Activated T-helper 2 cell treated with anti-CD3 and anti-CD28 coated beads, Interferon-gamma antibody, Interleukin-2, Interleukin-4, amounts not matched to agents 10 μg/mL and 5 μg/mL and 100 μg/mL, durations not matched to agents 14 hours and 24 hours and 36 hours (primary cell): ENCODE data around the gene LRRC47. TPM values are rescaled to one million over a fixed set of nuclear protein-coding genes. Genes with fewer than 3 reads are reported as not detected.

Source experiments
- DNase-seq: peaks from one replicate; pipeline ENCODE4 v3.0.0; 2021; ENCODE audit warnings: low spot score
- H3K27ac Mint-ChIP-seq: one replicate; pipeline ENCODE4 v1.8.0; 2021; ENCODE audit warnings: mixed read lengths
- H3K27me3 Mint-ChIP-seq: one replicate; pipeline ENCODE4 v1.8.0; 2021; ENCODE audit warnings: low read depth, mixed read lengths
- H3K36me3 Mint-ChIP-seq: one replicate; pipeline ENCODE4 v1.8.0; 2021; ENCODE audit warnings: low read depth, mixed read lengths
- H3K4me1 Mint-ChIP-seq: one replicate; pipeline ENCODE4 v1.8.0; 2021; ENCODE audit warnings: low read depth, mixed read lengths
- H3K4me3 Mint-ChIP-seq: one replicate; pipeline ENCODE4 v1.8.0; 2021; ENCODE audit warnings: low read depth, mild to moderate bottlenecking, moderate library complexity, mixed read lengths
- H3K9me3 Mint-ChIP-seq: one replicate; pipeline ENCODE4 v1.8.0; 2021; ENCODE audit warnings: mixed read lengths
- intact Hi-C: fragments of 100-400 bp; cut with micrococcal nuclease; formaldehyde crosslinking; loops from one replicate; pipeline ENCODE4 v1.15.1; 2023
- total RNA-seq: library from RNA; stranded (reverse); gene quantifications from 2 replicates; pipeline ENCODE4 v1.2.3, GENCODE V29; 2022

LRRC47 gene
- 40.4 and 41.3 TPM in 2 replicates for total RNA-seq

DNA sequence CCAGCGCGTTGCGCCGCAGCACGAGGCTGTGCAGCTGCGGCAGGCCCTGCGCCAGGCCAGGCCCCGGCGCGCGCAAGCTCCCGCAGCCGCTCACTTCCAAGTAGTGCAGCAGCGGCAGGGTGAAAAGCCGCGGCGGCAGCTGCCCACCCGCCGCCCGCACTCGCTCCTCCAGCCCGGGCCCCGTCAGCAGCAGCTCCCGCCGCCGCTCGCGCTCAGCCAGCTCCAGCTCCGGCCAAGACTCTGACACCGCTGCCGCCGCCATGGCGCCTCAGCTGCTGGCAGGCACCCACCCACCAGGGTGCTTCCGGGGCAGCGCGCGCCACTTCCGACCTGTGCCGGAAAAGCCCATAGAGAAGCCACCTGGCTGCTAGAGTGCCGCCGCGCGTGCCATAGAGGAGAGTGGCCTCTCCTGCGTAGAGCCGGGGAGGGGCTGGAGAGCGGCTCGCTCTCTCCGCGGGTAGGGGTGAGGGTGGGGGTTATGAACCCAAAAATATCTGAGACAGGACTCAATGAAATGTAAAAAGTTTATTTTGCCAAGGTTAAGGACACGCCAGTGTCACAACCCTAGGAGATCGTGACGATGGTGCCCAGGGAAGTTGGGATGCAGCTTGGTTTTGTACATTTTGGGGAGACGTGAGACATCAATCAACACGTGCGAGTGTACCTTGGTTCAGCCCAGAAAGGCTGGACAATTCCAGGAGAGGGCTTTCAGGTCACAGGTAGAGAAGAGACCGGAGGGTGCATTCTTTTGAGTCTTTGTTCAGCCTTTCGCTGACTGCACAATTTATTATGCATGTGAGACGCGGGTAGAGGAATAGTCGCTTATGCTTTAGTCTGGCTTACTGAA is at the start of gene LRRC47:
LRRC47 (minus strand) TSS at position 284 of the 847 bp plus-strand sequence; CDS start at position 262, 22 bp downstream.
- peak; percentile 92 for DNase-seq
- H3K27ac Mint-ChIP-seq: peak within 1 kb of the TSS; percentile 78
- peak within 1 kb of the TSS; percentile 94 for H3K4me3 Mint-ChIP-seq
- H3K27me3 Mint-ChIP-seq: no peaks in the 10 kb centered on the region
- intact Hi-C loops: loop anchor here (2.0 to 10.0 kb wide), 3 partner anchors 24 to 142 kb away; partner anchors contain the start of genes C1orf174, SMIM1, TP73 and WRAP73
- no peaks in the 10 kb centered on the region for H3K9me3 Mint-ChIP-seq
- H3K4me1 Mint-ChIP-seq: peaks cover 26% of the 10 kb centered on the region
- H3K36me3 Mint-ChIP-seq: peaks cover 9% of the 10 kb centered on the region

DNA sequence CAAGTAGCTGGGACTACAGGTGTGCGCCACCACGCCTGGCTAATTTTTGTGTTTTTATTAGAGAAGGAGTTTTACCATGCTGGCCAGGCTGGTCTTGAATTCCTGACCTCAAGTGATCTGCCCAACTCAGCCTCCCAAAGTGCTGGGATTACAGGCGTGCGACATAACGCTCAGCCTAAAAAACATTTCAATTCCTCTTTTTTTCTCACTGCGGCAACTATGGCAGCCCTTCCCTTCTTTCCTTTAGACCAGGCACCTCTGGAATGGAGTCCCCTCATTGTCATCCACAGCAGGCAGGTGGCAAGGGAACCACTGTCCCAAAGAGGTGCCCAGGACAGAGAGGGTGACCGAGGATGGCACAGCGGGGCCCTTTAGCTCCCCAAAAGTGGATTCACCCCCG is 46.6 kb upstream of the LRRC47 start:
- DNase-seq: no peak
- Mint-ChIP-seq H3K9me3 (no peaks in the 10 kb centered on the region), H3K27me3 (no peaks in the 10 kb centered on the region), H3K36me3 (peaks cover 65% of the 10 kb centered on the region), H3K4me3 (no peak overlapping the region), H3K4me1 (no peaks in the 10 kb centered on the region), H3K27ac (no peak overlapping the region)
- intact Hi-C loops: no loop called here

DNA sequence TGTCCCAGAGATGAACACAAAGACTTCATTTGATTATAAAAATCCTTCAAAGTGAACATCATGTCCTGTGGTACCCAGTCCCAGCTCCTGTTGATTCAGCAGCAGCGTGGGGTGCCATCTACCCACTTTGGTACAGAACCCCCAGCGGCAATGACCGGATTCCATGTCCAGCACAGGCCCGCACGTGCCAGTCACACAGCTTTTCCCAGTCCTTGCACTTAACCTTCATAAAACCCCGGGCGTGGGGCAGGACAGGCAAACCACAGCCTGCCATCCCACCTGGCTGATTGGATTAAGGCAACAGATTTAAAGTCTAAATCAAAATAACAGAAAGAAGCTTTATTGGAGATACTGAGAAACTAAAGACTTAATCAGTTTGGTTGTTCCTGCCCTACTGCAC is 45.2 kb upstream of the LRRC47 start:
- peaks cover 6% of the 10 kb centered on the region for H3K9me3 Mint-ChIP-seq
- H3K4me3 Mint-ChIP-seq: no peak overlapping the region
- intact Hi-C loops: no loop called here
- no peak overlapping the region for H3K27ac Mint-ChIP-seq
- no peaks in the 10 kb centered on the region for H3K4me1 Mint-ChIP-seq
- H3K36me3 Mint-ChIP-seq: peaks cover 70% of the 10 kb centered on the region
- no peak for DNase-seq
- no peaks in the 10 kb centered on the region for H3K27me3 Mint-ChIP-seq

DNA sequence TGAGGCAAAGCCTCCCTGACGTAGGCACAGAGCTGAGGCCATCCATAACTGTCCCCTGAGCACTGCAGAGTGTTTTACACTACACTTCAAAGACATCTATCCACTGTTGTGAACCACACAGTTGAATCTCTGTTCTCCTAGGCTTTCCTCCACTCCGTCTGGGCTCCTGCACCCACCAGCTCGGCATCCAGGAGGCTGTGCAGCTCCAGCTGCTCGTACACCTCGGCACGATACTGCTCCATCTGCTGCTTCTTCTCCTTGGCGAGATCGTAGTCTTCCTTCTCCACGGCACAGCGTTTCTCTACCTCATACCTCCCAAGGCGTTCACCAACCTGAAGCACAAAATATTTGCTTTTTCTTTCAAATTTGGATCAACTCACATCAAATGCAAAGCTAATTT is 42.5 kb upstream of the LRRC47 start:
- Mint-ChIP-seq H3K27me3 (no peaks in the 10 kb centered on the region), H3K9me3 (peaks cover 6% of the 10 kb centered on the region), H3K27ac (no peak overlapping the region), H3K4me3 (no peak overlapping the region), H3K4me1 (no peaks in the 10 kb centered on the region), H3K36me3 (peaks cover 71% of the 10 kb centered on the region)
- DNase-seq: no peak
- intact Hi-C loops: no loop called here

DNA sequence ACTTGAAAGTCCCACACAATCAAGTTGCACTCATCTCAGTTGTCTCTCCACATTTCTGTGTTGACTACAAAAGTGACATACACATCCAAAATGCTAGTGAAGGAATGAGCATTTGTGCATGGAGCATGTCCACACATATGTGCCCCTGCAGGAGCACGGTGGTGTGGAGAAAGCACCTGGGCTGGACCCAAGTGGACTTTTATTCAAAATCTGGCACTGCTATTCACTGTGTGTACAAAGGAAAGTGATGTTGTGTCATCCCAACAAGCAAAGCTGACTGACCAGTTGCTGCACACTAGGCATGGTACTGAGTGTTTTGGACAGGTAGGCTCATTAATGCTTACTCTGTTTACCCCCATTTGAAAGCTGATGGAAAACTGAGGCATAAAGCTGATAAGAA is 41.4 kb upstream of the LRRC47 start:
- no peak for DNase-seq
- Mint-ChIP-seq H3K4me3 (no peak overlapping the region), H3K27me3 (no peaks in the 10 kb centered on the region), H3K4me1 (no peaks in the 10 kb centered on the region), H3K27ac (no peak overlapping the region), H3K9me3 (peaks cover 6% of the 10 kb centered on the region), H3K36me3 (peaks cover 67% of the 10 kb centered on the region)
- intact Hi-C loops: no loop called here

DNA sequence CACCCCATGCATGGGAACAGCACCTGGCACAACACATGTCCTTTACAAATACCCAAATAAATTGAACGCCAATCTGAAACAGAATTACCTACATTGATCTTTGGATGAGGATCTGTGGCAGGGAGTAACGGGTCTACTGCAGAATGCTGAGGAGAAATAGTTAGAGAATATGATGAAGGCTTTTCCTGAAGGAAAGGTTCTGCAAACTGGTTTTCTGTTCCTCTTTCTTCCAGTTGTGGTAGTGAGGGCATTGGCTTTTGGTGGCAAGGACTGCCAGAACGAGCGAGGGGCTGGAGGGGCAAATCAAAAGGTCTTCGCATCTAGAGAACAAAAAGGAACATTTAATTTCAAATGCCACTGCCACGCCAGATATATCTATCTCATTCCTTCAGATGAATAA is 40.9 kb upstream of the LRRC47 start:
- Mint-ChIP-seq H3K9me3 (peaks cover 6% of the 10 kb centered on the region), H3K27ac (no peak overlapping the region), H3K4me1 (no peaks in the 10 kb centered on the region), H3K36me3 (peaks cover 65% of the 10 kb centered on the region), H3K27me3 (no peaks in the 10 kb centered on the region), H3K4me3 (no peak overlapping the region)
- intact Hi-C loops: no loop called here
- DNase-seq: no peak

DNA sequence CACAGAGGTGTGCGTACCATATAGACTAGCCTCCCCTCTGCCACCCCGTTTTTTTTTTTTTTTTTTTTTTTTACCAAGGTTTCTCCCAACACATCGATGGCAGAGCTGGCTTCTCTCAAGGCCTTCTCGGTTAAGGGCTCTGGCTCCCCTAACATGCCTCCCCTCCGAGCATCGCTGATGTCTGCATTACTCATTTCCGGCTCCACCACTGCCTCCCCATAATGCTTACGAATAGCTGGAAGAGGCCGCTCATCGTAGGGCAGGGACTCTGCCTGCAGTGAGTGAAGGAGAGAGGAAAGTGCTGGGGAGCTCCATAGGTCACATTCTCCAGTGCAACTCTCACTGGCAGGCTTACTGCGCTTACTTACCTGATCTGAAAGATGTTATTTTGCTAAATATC is 40.1 kb upstream of the LRRC47 start:
- H3K4me3 Mint-ChIP-seq: no peak overlapping the region
- H3K36me3 Mint-ChIP-seq: peaks cover 67% of the 10 kb centered on the region
- no peaks in the 10 kb centered on the region for H3K4me1 Mint-ChIP-seq
- peaks cover 6% of the 10 kb centered on the region for H3K9me3 Mint-ChIP-seq
- DNase-seq: no peak
- H3K27me3 Mint-ChIP-seq: no peaks in the 10 kb centered on the region
- intact Hi-C loops: no loop called here
- H3K27ac Mint-ChIP-seq: no peak overlapping the region

DNA sequence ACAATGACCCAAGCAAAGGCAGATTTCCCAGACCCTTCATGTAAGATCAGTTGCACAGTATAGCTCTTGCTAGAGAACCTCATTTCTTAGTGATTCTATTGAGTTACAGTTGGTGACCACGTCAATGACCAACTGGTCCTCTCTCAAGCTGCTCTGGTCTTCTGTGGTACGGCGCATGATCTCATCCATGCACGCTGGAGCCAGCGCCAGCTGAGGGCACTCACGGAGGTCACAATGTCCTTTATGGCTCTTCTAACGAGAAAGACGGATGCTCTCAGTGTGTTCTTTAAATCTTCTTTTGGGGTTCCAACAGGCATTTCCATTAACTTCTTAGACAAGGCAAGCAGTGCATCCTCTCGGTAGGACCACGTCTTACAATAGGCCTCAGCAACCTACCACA is 38.4 kb upstream of the LRRC47 start:
- no peak for DNase-seq
- Mint-ChIP-seq H3K9me3 (peaks cover 6% of the 10 kb centered on the region), H3K36me3 (peaks cover 67% of the 10 kb centered on the region), H3K27me3 (no peaks in the 10 kb centered on the region), H3K4me1 (no peaks in the 10 kb centered on the region), H3K4me3 (no peak overlapping the region), H3K27ac (no peak overlapping the region)
- intact Hi-C loops: no loop called here

DNA sequence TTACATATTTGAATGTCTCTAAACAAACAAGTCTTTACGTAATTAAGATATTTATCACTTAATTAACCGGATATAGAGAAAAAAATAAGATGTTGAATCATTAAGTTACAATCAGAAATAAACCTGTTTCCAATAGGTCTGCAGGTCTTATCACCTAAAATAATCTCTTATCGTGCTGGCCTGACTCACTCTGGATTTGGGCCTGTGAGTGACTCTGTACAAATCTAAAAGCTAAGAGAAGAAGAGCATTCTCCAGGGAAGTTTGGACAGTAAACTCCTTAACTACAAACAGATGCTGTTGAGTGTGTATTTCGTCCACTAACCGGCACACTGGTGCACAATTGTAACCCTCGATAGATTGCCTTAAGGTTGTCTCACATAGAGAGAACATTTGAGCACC is 35.4 kb upstream of the LRRC47 start:
- H3K27me3 Mint-ChIP-seq: no peaks in the 10 kb centered on the region
- no peak overlapping the region for H3K27ac Mint-ChIP-seq
- intact Hi-C loops: no loop called here
- no peaks in the 10 kb centered on the region for H3K9me3 Mint-ChIP-seq
- no peaks in the 10 kb centered on the region for H3K4me1 Mint-ChIP-seq
- H3K36me3 Mint-ChIP-seq: peaks cover 45% of the 10 kb centered on the region
- H3K4me3 Mint-ChIP-seq: no peak overlapping the region
- DNase-seq: no peak

DNA sequence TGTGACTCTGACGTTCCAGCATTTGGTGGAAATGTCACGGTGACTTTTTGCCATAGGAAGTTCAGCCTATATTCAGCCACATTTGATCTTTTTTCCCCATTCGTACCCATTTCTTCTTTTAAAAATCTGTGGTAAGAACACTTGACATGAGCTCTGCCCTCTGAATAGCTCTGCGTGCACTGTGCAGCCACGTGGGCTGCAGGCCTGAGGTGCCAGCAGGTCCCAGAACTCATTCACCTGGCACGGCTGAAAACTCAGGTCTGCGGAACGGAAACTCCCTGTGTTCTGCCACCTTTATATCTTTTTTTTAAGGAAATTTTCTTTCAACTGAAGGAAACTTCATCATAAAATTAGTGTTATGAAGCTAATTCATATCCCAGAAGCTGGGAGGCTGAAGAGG is 32.1 kb upstream of the LRRC47 start:
- Mint-ChIP-seq H3K27me3 (no peaks in the 10 kb centered on the region), H3K36me3 (peaks cover 43% of the 10 kb centered on the region), H3K4me1 (no peaks in the 10 kb centered on the region), H3K4me3 (no peak overlapping the region), H3K27ac (no peak overlapping the region), H3K9me3 (no peaks in the 10 kb centered on the region)
- DNase-seq: no peak
- intact Hi-C loops: no loop called here

DNA sequence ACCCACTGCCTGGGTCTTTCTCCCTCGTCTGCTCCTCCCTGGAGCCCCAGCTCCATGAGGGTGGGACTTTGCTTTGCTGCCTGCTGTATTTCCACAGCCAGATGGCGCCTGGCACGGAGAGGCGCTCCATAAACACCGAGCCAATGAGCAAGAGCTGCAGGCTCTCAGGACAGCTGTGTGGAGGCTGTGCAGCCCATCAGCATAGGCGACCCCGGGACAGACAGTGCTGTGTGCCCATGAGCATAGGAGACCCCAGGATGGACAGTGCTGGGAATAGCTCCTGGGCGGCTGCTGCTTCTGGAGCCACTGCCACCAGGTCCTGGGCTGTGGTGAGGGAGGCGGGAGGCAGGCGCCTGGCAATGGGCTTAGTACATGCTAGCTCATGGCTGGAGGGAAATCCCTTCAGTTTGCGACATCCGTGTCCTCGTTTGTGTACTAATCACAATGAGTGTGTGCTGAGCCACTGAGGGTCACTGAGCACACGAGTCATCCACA is 31.6 kb upstream of the LRRC47 start:
- no peaks in the 10 kb centered on the region for H3K4me1 Mint-ChIP-seq
- intact Hi-C loops: no loop called here
- DNase-seq: no peak
- no peaks in the 10 kb centered on the region for H3K9me3 Mint-ChIP-seq
- no peak overlapping the region for H3K27ac Mint-ChIP-seq
- peaks cover 40% of the 10 kb centered on the region for H3K36me3 Mint-ChIP-seq
- no peak overlapping the region for H3K4me3 Mint-ChIP-seq
- H3K27me3 Mint-ChIP-seq: no peaks in the 10 kb centered on the region

DNA sequence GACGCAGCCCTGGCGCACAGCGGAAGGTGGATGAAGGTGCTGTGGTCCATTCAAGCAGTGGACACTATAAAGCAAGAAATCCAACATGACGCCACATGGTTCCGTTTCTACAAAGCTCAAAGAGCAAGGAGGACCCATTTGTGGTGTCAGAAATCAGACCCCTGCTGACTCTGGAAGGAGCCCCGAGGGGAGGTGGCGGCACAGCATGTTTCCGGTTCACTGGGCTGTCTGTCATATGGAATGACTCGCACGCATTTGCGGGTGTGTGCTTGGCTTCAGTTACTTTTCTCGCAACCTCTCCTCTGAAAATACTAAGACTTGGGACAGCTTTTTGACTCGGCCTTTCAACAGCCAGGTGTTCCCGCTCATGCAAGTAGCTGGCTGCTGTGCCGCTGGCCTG is 29.1 kb upstream of the LRRC47 start:
- peaks cover 22% of the 10 kb centered on the region for H3K36me3 Mint-ChIP-seq
- no peak overlapping the region for H3K27ac Mint-ChIP-seq
- no peaks in the 10 kb centered on the region for H3K4me1 Mint-ChIP-seq
- no peak for DNase-seq
- no peaks in the 10 kb centered on the region for H3K27me3 Mint-ChIP-seq
- intact Hi-C loops: no loop called here
- no peak overlapping the region for H3K4me3 Mint-ChIP-seq
- no peaks in the 10 kb centered on the region for H3K9me3 Mint-ChIP-seq

DNA sequence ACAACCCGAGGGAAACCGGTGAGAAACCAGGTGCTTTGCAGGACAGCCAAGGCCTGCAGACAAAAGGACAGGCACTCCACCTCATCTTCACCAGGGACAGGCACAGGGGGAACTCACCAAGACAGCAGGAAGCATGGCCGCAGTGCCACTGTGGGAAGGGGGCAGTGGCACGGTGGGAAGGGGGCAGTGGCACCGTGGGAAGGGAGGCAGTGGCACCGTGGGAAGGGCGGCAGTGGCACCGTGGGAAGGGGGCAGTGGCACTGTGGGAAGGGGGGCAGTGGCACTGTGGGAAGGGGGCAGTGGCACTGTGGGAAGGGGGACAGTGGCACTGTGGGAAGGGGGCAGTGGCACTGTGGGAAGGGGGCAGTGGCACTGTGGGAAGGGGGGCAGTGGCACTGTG is 28.4 kb upstream of the LRRC47 start:
- intact Hi-C loops: no loop called here
- Mint-ChIP-seq H3K9me3 (no peaks in the 10 kb centered on the region), H3K27me3 (no peaks in the 10 kb centered on the region), H3K4me1 (no peaks in the 10 kb centered on the region), H3K27ac (no peak overlapping the region), H3K36me3 (peaks cover 22% of the 10 kb centered on the region), H3K4me3 (no peak overlapping the region)
- DNase-seq: no peak
